ENCODE data around the gene CCDC59. TPM values are rescaled to one million over a fixed set of nuclear protein-coding genes. Genes with fewer than 3 reads are reported as not detected.

Gene CCDC59
- total and polyA plus RNA-seq, 9 of the 15 experiments (the other 6 are each of a cell fraction or from before 2014, with no cell fraction given), result 34.0 to 186 (median 119) TPM

- peak; percentile 96; the same call in 1 of the 2 replicates for TF ChIP-seq STAT6 (CRISPR knock-in tag; IDR thresholded peaks at IDR 0.05)
- peak; percentile 97 for TF ChIP-seq SP1 (CRISPR knock-in tag; IDR thresholded peaks at IDR 0.05)
- no peak for TF ChIP-seq BDP1 (IDR thresholded peaks at IDR 0.05; ENCODE audit: insufficient read depth, insufficient read length)
- peak; percentile 87 for TF ChIP-seq TFAP4 (CRISPR knock-in tag; IDR thresholded peaks at IDR 0.05; ENCODE audit: borderline replicate concordance)
- TF ChIP-seq HOMEZ (CRISPR knock-in tag; IDR thresholded peaks at IDR 0.05), result no peak
- no peak for TF ChIP-seq ZNF583 (CRISPR knock-in tag; IDR thresholded peaks at IDR 0.05)
- TF ChIP-seq MAX (CRISPR knock-in tag; IDR thresholded peaks at IDR 0.05), result peak; percentile 85
- peak; percentile 84 for TF ChIP-seq GTF2F1 (IDR thresholded peaks at IDR 0.05; ENCODE audit: low read depth, low read length)
- 0 out of 2 replicates have a peak, but pooled peaks have one; percentile 52 for TF ChIP-seq ZEB2 (IDR thresholded peaks at IDR 0.05)
- TF ChIP-seq CTCF (IDR thresholded peaks at IDR 0.05 in 2 of 3, conservative IDR thresholded peaks at IDR 0.05 in 1 of 3; ENCODE audit: insufficient read depth in 2 of 3, low read depth in 1 of 3, low read length in 3 of 3), result peak; percentile 71 to 95 (median 92)
- TF ChIP-seq ZNF766 (CRISPR knock-in tag; conservative IDR thresholded peaks at IDR 0.05), result peak; percentile 79
- peak; percentile 91 for TF ChIP-seq SUPT5H (IDR thresholded peaks at IDR 0.05)
- TF ChIP-seq IRF2 (CRISPR knock-in tag; IDR thresholded peaks at IDR 0.05), result no peak
- peak; percentile 98 for TF ChIP-seq CTCFL (IDR thresholded peaks at IDR 0.05; ENCODE audit: borderline replicate concordance, insufficient read depth, low read depth, low read length, poor library complexity, severe bottlenecking)
- no peak for TF ChIP-seq MTA2 (IDR thresholded peaks at IDR 0.05; ENCODE audit: low read depth)
- TF ChIP-seq RBM17 (IDR thresholded peaks at IDR 0.05; ENCODE audit: borderline replicate concordance, low read depth, low read length), result no peak
- no peak for TF ChIP-seq ZFPM2 (CRISPR knock-in tag; IDR thresholded peaks at IDR 0.05)
- peak; percentile 95 for TF ChIP-seq ZFX (CRISPR knock-in tag; IDR thresholded peaks at IDR 0.05)
Observed at GRCh38 chr12:82358200-82359114, at the start of gene CCDC59, which contains the start of gene METTL25 (continued).
